ENCODE data around the gene SLC2A13. TPM values are rescaled to one million over a fixed set of nuclear protein-coding genes. Genes with fewer than 3 reads are reported as not detected.

The SLC2A13 gene
- total and polyA plus RNA-seq, 2 donors from 2014 or later: 3.9 to 18.6 TPM

- Histone ChIP-seq H3K36me3 (ENCODE audit: control insufficient read depth in 2 of 3, insufficient read depth in 3 of 3, low read length in 3 of 3) (no peaks in the 10 kb centered on the region), H3K27me3 (ENCODE audit: control insufficient read depth, insufficient read depth, low read length) (no peaks in the 10 kb centered on the region), H3K27ac (ENCODE audit: low read depth in 2 of 2, low read length in 2 of 2) (peak overlapping the region in 1 of 2 donors; percentile 41), H3K9ac (ENCODE audit: low read length in 3 of 3) (no peak overlapping the region), H3K4me1 (ENCODE audit: control insufficient read depth in 2 of 3, insufficient read depth in 2 of 3, low read depth in 1 of 3, low read length in 3 of 3) (no peaks in the 10 kb centered on the region), H3K4me3 (ENCODE audit: low read length in 3 of 3) (no peak overlapping the region), H3K9me3 (ENCODE audit: control insufficient read depth in 2 of 3, insufficient read depth in 1 of 3, low read length in 3 of 3) (peaks cover 0 to 15% (median 0%) of the 10 kb centered on the region in 3 donors)
- intact Hi-C loops (cut with DNase I): no loop called here
- no peak for FAIRE-seq
- no peak for TF ChIP-seq CTCF (IDR thresholded peaks at IDR 0.05; ENCODE audit: borderline replicate concordance, extremely low read depth, insufficient read depth)
- peak in 2 of 5 donors; percentile 11 to 34 for DNase-seq
These were observed 103.4 kb downstream of the SLC2A13 start for GRCh38 chr12:40002178-40003169.

- no peaks in the 10 kb centered on the region for H3K27me3 ChIP-seq (ENCODE audit: control insufficient read depth, insufficient read depth, low read length)
- no peak overlapping the region for H3K27ac ChIP-seq (ENCODE audit: low read depth in 2 of 2, low read length in 2 of 2)
- intact Hi-C loops (cut with DNase I): no loop called here
- FAIRE-seq (no peak), DNase-seq (no peak)
- H3K4me1 ChIP-seq (ENCODE audit: control insufficient read depth in 2 of 3, insufficient read depth in 2 of 3, low read depth in 1 of 3, low read length in 3 of 3): no peaks in the 10 kb centered on the region
- no peak overlapping the region for H3K4me3 ChIP-seq (ENCODE audit: low read length in 3 of 3)
- peaks cover 0 to 15% (median 0%) of the 10 kb centered on the region in 3 donors for H3K9me3 ChIP-seq (ENCODE audit: control insufficient read depth in 2 of 3, insufficient read depth in 1 of 3, low read length in 3 of 3)
- TF ChIP-seq CTCF (IDR thresholded peaks at IDR 0.05; ENCODE audit: borderline replicate concordance, extremely low read depth, insufficient read depth): no peak
- no peaks in the 10 kb centered on the region for H3K36me3 ChIP-seq (ENCODE audit: control insufficient read depth in 2 of 3, insufficient read depth in 3 of 3, low read length in 3 of 3)
- H3K9ac ChIP-seq (ENCODE audit: low read length in 3 of 3): no peak overlapping the region
These were observed 104.5 kb downstream of the SLC2A13 start for GRCh38 chr12:40001406-40001805.

GRCh38 chr12:40000884-40001283 is 105.0 kb downstream of the SLC2A13 start:
- Histone ChIP-seq H3K36me3 (ENCODE audit: control insufficient read depth in 2 of 3, insufficient read depth in 3 of 3, low read length in 3 of 3) (no peaks in the 10 kb centered on the region), H3K27ac (ENCODE audit: low read depth in 2 of 2, low read length in 2 of 2) (no peak overlapping the region), H3K9me3 (ENCODE audit: control insufficient read depth in 2 of 3, insufficient read depth in 1 of 3, low read length in 3 of 3) (peaks cover 0 to 15% (median 0%) of the 10 kb centered on the region in 3 donors), H3K4me3 (ENCODE audit: low read length in 3 of 3) (no peak overlapping the region), H3K9ac (ENCODE audit: low read length in 3 of 3) (no peak overlapping the region), H3K4me1 (ENCODE audit: control insufficient read depth in 2 of 3, insufficient read depth in 2 of 3, low read depth in 1 of 3, low read length in 3 of 3) (no peaks in the 10 kb centered on the region), H3K27me3 (ENCODE audit: control insufficient read depth, insufficient read depth, low read length) (no peaks in the 10 kb centered on the region)
- FAIRE-seq (no peak), DNase-seq (no peak)
- intact Hi-C loops (cut with DNase I): no loop called here
- no peak for TF ChIP-seq CTCF (IDR thresholded peaks at IDR 0.05; ENCODE audit: borderline replicate concordance, extremely low read depth, insufficient read depth)
